K562 (cell line): ENCODE measurements around the gene GYPC. TPM values are rescaled to one million over a fixed set of nuclear protein-coding genes. Genes with fewer than 3 reads are reported as not detected.
A peak's percentile ranks its signal among the peaks of the same experiment; 100 is the strongest.

Experiments
- ATAC-seq: fragments of 200-7000 bp; cut with Tn5 transposase; 3 replicates; pipeline ENCODE4 v1.9.1; 2020; ENCODE audit warnings: moderate library complexity
- BruUV-seq: library from RNA; stranded (reverse); fragments of 400-500 nt; replicated peaks from 2 replicates; lab custom pipeline; 2021; lab: Mats Ljungman, UMichigan
- CTCF ChIA-PET: fragments of 300-600 bp; formaldehyde crosslinking; extraction: SDS; loops from one replicate; lab custom pipeline; 2021; ENCODE audit warnings: low intra/inter-chr PET ratio; lab: Yijun Ruan, JAX
- POLR2A ChIA-PET: fragments of 300-600, 350-650 bp; sonication (Branson Sonifier 250); formaldehyde crosslinking; extraction: SDS; loops from one replicate; lab custom pipeline; 2021; ENCODE audit warnings: antibody characterized with exemption, inconsistent platforms; lab: Yijun Ruan, JAX
- DNase-seq, 4 experiments: peaks; one replicate each; pipeline versions ENCODE4 v3.0.0 to v3.0.0-alpha.2; 2011 to 2018; ENCODE audit warnings: low spot score in 3 of 4, mixed read lengths in 3 of 4; ENCODE audit errors: extremely low read depth in 1 of 4
- FAIRE-seq: peaks from 2 replicates; lab custom pipeline; 2011; peaks lifted over from hg19 to GRCh38; lab: Jason Lieb, UNC
- H2AFZ ChIP-seq: 2 replicates; pipeline ENCODE4 v1.6.0; 2011; ENCODE audit warnings: low read depth, low read length, control low read depth, inconsistent platforms
- H3K27ac ChIP-seq: fragments of 200-600 bp; 3 replicates; pipeline ENCODE4 v1.8.0; 2011; ENCODE audit warnings: low read depth, mild to moderate bottlenecking, control low read depth, inconsistent platforms, low read length, moderate library complexity, mixed read lengths; ENCODE audit errors: extremely low read depth
- H3K27me3 ChIP-seq, 2 experiments: fragments of 300-600 bp in 1 of 2; 2 replicates in 1 of 2; 3 replicates in 1 of 2; pipeline versions ENCODE4 v1.6.0 to v1.8.0; 2011; ENCODE audit warnings: inconsistent platforms in 2 of 2, low read length in 2 of 2, mild to moderate bottlenecking in 1 of 2, mixed read lengths in 1 of 2, moderate library complexity in 1 of 2; ENCODE audit not compliant: control insufficient read depth in 2 of 2, insufficient read depth in 2 of 2
- H3K36me3 ChIP-seq: fragments of 300-600 bp; 3 replicates; pipeline ENCODE4 v1.8.0; 2011; ENCODE audit warnings: mild to moderate bottlenecking, low read length, inconsistent platforms; ENCODE audit not compliant: control insufficient read depth, insufficient read depth
- H3K4me1 ChIP-seq, 2 experiments: fragments of 200-600 bp in 1 of 2; replicated peaks in 1 of 2; 2 replicates in 1 of 2; 3 replicates in 1 of 2; pipeline versions ENCODE4 v1.5.1 to v1.8.0; 2011; ENCODE audit warnings: inconsistent platforms in 2 of 2, low read length in 2 of 2, mild to moderate bottlenecking in 1 of 2, mixed read lengths in 1 of 2, moderate library complexity in 1 of 2; ENCODE audit not compliant: control insufficient read depth in 2 of 2, insufficient read depth in 2 of 2
- H3K4me2 ChIP-seq: 2 replicates; pipeline ENCODE4 v1.6.1; 2011; ENCODE audit warnings: low read length, control low read depth, inconsistent platforms, mixed read lengths; ENCODE audit not compliant: insufficient read depth
- H3K4me3 ChIP-seq: fragments of 200-600 bp; sonication (generic), shearing (Covaris generic); 2 replicates; pipeline ENCODE4 v1.5.1; 2016; ENCODE audit warnings: control low read depth, inconsistent platforms
- H3K79me2 ChIP-seq: fragments of 200-600 bp; 3 replicates; pipeline ENCODE4 v1.8.0; 2011; ENCODE audit warnings: low read length, inconsistent platforms; ENCODE audit not compliant: control insufficient read depth, insufficient read depth
- H3K9ac ChIP-seq, 2 experiments: 2 replicates each; pipeline versions ENCODE4 v1.6.0 to v1.6.1; 2011; ENCODE audit warnings: low read depth in 2 of 2, low read length in 2 of 2, control low read depth in 1 of 2, inconsistent platforms in 1 of 2, mild to moderate bottlenecking in 1 of 2, mixed read lengths in 1 of 2; ENCODE audit not compliant: insufficient read depth in 1 of 2
- H3K9me1 ChIP-seq: one replicate; pipeline ENCODE4 v1.6.0; 2011; ENCODE audit warnings: inconsistent platforms, mild to moderate bottlenecking, low read length, moderate library complexity; ENCODE audit not compliant: control insufficient read depth, insufficient read depth
- H3K9me3 ChIP-seq: replicated peaks from 2 replicates; pipeline ENCODE4 v1.5.1; 2011; ENCODE audit warnings: low read depth, low read length, inconsistent platforms; ENCODE audit not compliant: control insufficient read depth, insufficient read depth
- H4K20me1 ChIP-seq: replicated peaks from 2 replicates; pipeline ENCODE4 v1.6.1; 2011; ENCODE audit warnings: low read length, inconsistent platforms, mixed read lengths; ENCODE audit not compliant: control insufficient read depth, insufficient read depth
- ARID1B ChIP-seq: fragments of 450-650 bp; IDR thresholded peaks from 2 replicates; pipeline ENCODE4 v1.6.1; 2016; ENCODE audit warnings: antibody characterized with exemption, mild to moderate bottlenecking, inconsistent platforms
- BCLAF1 ChIP-seq, 2 experiments: fragments of 450-650 bp in 1 of 2; IDR thresholded peaks; 2 replicates each; pipeline ENCODE4 v1.6.1; 2011 to 2017; ENCODE audit warnings: low read depth in 2 of 2, antibody characterized with exemption in 1 of 2, borderline replicate concordance in 1 of 2, low read length in 1 of 2, mild to moderate bottlenecking in 1 of 2, mixed read lengths in 1 of 2; ENCODE audit not compliant: control insufficient read depth in 1 of 2
- BMI1 ChIP-seq: fragments of 150-350 bp; IDR thresholded peaks from 2 replicates; pipeline ENCODE4 v1.6.1; 2014; ENCODE audit warnings: low read length
- CBFA2T3 ChIP-seq: fragments of 450-650 bp; IDR thresholded peaks from 2 replicates; pipeline ENCODE4 v1.6.1; 2017
- E2F6 ChIP-seq, 2 experiments: IDR thresholded peaks; 2 replicates each; pipeline ENCODE4 v1.6.1; 2011; ENCODE audit warnings: borderline replicate concordance in 1 of 2, control low read depth in 1 of 2, low read depth in 1 of 2, low read length in 1 of 2, mild to moderate bottlenecking in 1 of 2, mixed read lengths in 1 of 2, moderate library complexity in 1 of 2; ENCODE audit not compliant: insufficient read depth in 1 of 2, insufficient read length in 1 of 2, poor library complexity in 1 of 2, severe bottlenecking in 1 of 2; ENCODE audit errors: extremely low read depth in 1 of 2
- GATAD2B ChIP-seq: fragments of 450-650 bp; IDR thresholded peaks from 2 replicates; pipeline ENCODE4 v1.6.1; 2017; ENCODE audit warnings: mild to moderate bottlenecking, borderline replicate concordance
- HEY1 ChIP-seq: fragments of 250-450 bp; sonication (Bioruptor Pico); IDR thresholded peaks from 2 replicates; pipeline ENCODE4 v1.5.0; 2020; ENCODE audit warnings: mild to moderate bottlenecking, moderate library complexity, borderline replicate concordance
- MEF2D ChIP-seq: conservative IDR thresholded peaks from 2 replicates; pipeline ENCODE4 v1.6.1; 2016; ENCODE audit warnings: low read depth, missing genetic modification characterization, missing compliant biosample characterization
- RBM34 ChIP-seq: fragments of 200-400 bp; formaldehyde crosslinking; IDR thresholded peaks from 2 replicates; pipeline ENCODE4 v1.6.1; 2018; ENCODE audit warnings: low read length, borderline replicate concordance; ENCODE audit not compliant: insufficient read depth
- TCF3 ChIP-seq: sonication (generic); formaldehyde crosslinking; IDR thresholded peaks from 2 replicates; pipeline ENCODE4 v1.4.0; 2020; ENCODE audit warnings: mild to moderate bottlenecking, missing genetic modification reagents
- TRIM28 ChIP-seq: fragments of 450-650 bp; IDR thresholded peaks from 2 replicates; pipeline ENCODE4 v1.6.1; 2017
- WGBS: fragments of 100-300 bp; shearing (Covaris generic); methylation state at CpG from one replicate; pipeline ENCODE4 v1.1.6; 2016; ENCODE audit warnings: low coverage, mixed read lengths; ENCODE audit not compliant: insufficient coverage; ENCODE audit errors: missing lambda C conversion rate; 5-methylcytosine and 5-hydroxymethylcytosine counted together
- in situ Hi-C: fragments of 300-500 bp; cut with MboI; formaldehyde crosslinking; loops from 4 replicates; pipeline ENCODE4 v1.15.0; 2018; ENCODE audit warnings: inconsistent platforms, mixed read lengths
- intact Hi-C: fragments of 100-400 bp; cut with micrococcal nuclease; formaldehyde crosslinking; loops from 2 replicates; pipeline ENCODE4 v1.14.2; 2022
- polyA plus RNA-seq, 8 experiments: library from polyadenylated mRNA; depleted of rRNA in 4 of 8; stranded (reverse) in 5 of 8; unstranded in 3 of 8; fragments of >200 nt; fragmentation: Nextera tagmentation in 2 of 8; fragmentation: Illumina TruSeq in 1 of 8; extraction: Ambion mirVana in 2 of 8; extraction: Trizol in 1 of 8; gene quantifications; 2 replicates each; pipeline versions ENCODE4 v1.2.1 to v1.2.3, GENCODE V29; 2011 to 2014; ENCODE audit warnings: inconsistent platforms in 1 of 8, missing spikeins in 1 of 8
- total RNA-seq, 7 experiments: library from RNA; depleted of rRNA in 6 of 7; stranded (reverse); fragments of >200 nt in 6 of 7; fragmentation: Illumina TruSeq in 2 of 7; extraction: Trizol in 2 of 7; gene quantifications; 2 replicates each; pipeline versions ENCODE4 v1.2.1 to v1.2.3, GENCODE V29; 2011 to 2021; ENCODE audit warnings: low replicate concordance in 1 of 7
- TF ChIP-seq, protein P1 (sequence below): sonication (generic); formaldehyde crosslinking; IDR thresholded peaks from 2 replicates; pipeline ENCODE4 v1.9.0; 2022; ENCODE audit warnings: mild to moderate bottlenecking, missing genetic modification reagents

GYPC gene
- total and polyA plus RNA-seq, 9 of the 15 experiments (the other 6 are each of a cell fraction or from before 2014, with no cell fraction given): 50.6 to 282 (median 194) TPM

DNA sequence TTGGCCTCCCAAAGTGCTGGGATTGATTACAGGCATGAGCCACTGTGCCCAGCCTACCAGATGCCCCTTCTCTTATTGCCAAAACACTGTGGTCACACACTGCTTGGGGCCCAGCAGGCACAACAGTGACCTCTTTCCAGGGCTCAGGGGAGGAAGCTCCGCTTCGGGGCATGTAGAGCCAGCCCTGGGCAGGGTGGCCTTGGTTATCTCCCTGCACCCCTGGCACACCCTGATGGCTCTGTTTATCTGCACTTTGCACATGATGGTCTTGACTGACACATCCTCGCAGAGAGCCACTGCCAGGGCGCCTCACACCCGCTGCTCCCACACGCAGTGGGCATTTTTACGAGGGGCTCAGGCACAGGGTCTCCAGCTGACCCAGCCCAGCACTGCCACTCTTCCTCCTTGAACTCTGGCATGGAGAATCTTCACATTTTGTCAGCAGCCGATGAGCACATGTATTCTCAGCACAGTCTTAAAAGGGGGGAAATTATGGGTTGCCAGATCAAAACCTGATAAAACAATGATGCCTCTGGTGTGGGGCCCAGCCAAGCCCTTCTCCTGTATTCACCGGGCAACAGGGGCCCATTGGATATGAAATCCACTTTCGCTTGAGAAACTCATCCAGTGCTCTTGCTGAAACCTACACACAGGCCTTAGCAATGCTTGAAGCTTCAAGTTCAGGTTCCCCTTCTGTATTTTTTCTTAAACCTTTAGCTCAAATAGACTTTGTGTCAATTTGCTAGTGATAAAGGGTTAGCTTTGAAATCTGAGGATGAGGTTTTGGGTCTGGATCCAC lies 5.9 kb downstream of the GYPC start:
- DNase-seq (no peak), ATAC-seq (no peak), FAIRE-seq (no peak)
- H3K27ac ChIP-seq: peak overlapping the region; percentile 45; the same call in 2 of the 3 replicates
- peaks cover 99% of the 10 kb centered on the region for H3K79me2 ChIP-seq
- intact Hi-C loops: no loop called here
- H3K9ac ChIP-seq: peak overlapping the region in 1 of 2 experiments; percentile 84; a peak in 2 of 4 replicates
- peaks cover 33% of the 10 kb centered on the region for H4K20me1 ChIP-seq
- 42% methylated on average over 10 of the region's 10 CpGs for WGBS
- BruUV-seq: no TSS peak
- H3K9me3 ChIP-seq: no peaks in the 10 kb centered on the region
- peak overlapping the region; percentile 38; the same call in 1 of the 2 replicates for H3K4me2 ChIP-seq
- H2AFZ ChIP-seq: no peak overlapping the region
- CTCF ChIA-PET: no interaction called here
- peaks cover 81% of the 10 kb centered on the region for H3K36me3 ChIP-seq
- no peaks in the 10 kb centered on the region for H3K27me3 ChIP-seq
- H3K9me1 ChIP-seq: peaks cover 9% of the 10 kb centered on the region
- POLR2A ChIA-PET: interaction anchor here (0.6 to 1.7 kb wide), 3 partner anchors 12 to 369 kb away, joined by 3 to 10 read pairs (median 3); no protein-coding TSS in a partner anchor
- H3K4me1 ChIP-seq: peaks cover 74 to 76% of the 10 kb centered on the region in 2 experiments
- TF ChIP-seq TCF3 (CRISPR knock-in tag): peak; percentile 48
- TF ChIP-seq, protein P1, sequence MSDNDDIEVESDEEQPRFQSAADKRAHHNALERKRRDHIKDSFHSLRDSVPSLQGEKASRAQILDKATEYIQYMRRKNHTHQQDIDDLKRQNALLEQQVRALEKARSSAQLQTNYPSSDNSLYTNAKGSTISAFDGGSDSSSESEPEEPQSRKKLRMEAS (CRISPR knock-in tag): 0 out of 2 replicates have a peak, but pooled peaks have one; percentile 26
- peak in 1 of 2 experiments; percentile 45 for TF ChIP-seq E2F6 (IDR thresholded peaks at IDR 0.05; ENCODE audit: borderline replicate concordance in 1 of 2, extremely low read depth in 1 of 2, insufficient read depth in 1 of 2, insufficient read length in 1 of 2, low read depth in 1 of 2, low read length in 1 of 2, poor library complexity in 1 of 2, severe bottlenecking in 1 of 2)
- no peak for TF ChIP-seq GATAD2B
- TF ChIP-seq HEY1 (CRISPR knock-in tag): no peak
- TF ChIP-seq CBFA2T3: peak; percentile 51
- TF ChIP-seq BCLAF1 (IDR thresholded peaks at IDR 0.05; ENCODE audit: borderline replicate concordance in 1 of 2, control insufficient read depth in 1 of 2, low read depth in 2 of 2, low read length in 1 of 2): no peak
- 0 out of 2 replicates have a peak, but pooled peaks have one; percentile 21 for TF ChIP-seq ARID1B
- no peak for TF ChIP-seq RBM34
- no peak for TF ChIP-seq TRIM28
- TF ChIP-seq MEF2D (tag): no peak
- TF ChIP-seq BMI1: no peak
- H3K4me3 ChIP-seq: no peak overlapping the region
- in situ Hi-C loops: no loop called here
